ENCODE data around the gene DPP6. TPM values are rescaled to one million over a fixed set of nuclear protein-coding genes. Genes with fewer than 3 reads are reported as not detected.

The DPP6 gene
- total RNA-seq, 4 donors from 2014 or later, result 0.94 to 1.9 TPM; not detected in 2

DNA sequence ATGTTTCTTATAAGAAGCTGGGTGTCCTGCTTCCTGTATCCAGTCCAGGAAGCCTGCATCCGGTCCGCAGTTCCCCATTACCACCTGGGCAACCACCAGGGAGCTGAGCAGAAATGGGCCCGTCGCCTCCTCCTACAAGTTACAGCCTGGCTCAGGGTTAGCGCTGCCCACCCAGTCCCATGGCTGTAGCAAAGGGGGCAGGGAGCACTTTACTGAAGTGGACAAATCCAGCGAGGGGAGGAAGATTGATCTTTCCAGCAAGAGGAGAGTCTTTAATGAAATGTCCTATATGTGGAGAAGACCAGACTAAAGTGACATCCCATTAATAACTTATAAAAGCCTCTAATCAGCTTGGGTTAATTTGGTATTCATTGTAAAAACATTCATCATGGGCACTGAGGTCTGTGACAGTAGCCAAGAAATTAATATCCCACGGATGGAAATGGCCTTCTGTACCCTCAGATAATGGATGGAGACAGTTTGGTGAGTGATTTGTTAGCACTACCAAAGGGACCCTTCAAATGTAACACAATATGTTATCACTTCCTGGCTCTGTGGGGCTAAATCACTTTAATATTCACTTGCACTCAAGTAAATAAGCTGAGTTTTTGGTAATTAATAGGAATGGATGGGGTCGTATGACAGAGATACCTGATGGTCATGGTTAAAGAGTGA is 627.3 kb downstream of the DPP6 start:
- in situ Hi-C loops (cut with MboI; ENCODE audit: low sequenced_read_pairs in 4 of 4), result no loop called here
- intact Hi-C loops (cut with DNase I; ENCODE audit: low total_unique reads), result no loop called here
- no peak for ATAC-seq
- H3K36me3 ChIP-seq, result no peaks in the 10 kb centered on the region
- TF ChIP-seq CTCF (IDR thresholded peaks at IDR 0.05 in 4 of 5, conservative IDR thresholded peaks at IDR 0.05 in 1 of 5), result no peak
- TF ChIP-seq POLR2A (IDR thresholded peaks at IDR 0.05), result no peak
- no peak overlapping the region for H3K27ac ChIP-seq
- no peaks in the 10 kb centered on the region for H3K9me3 ChIP-seq
- H3K4me3 ChIP-seq, result no peak overlapping the region
- H3K4me1 ChIP-seq, result no peaks in the 10 kb centered on the region
- DNase-seq, result no peak
- no peaks in the 10 kb centered on the region for H3K27me3 ChIP-seq

GRCh38 chr7:154680894-154681659 is 628.9 kb downstream of the DPP6 start:
- ATAC-seq, result no peak
- no peak overlapping the region for H3K4me3 ChIP-seq
- H3K36me3 ChIP-seq, result no peaks in the 10 kb centered on the region
- no peaks in the 10 kb centered on the region for H3K4me1 ChIP-seq
- intact Hi-C loops (cut with DNase I; ENCODE audit: low total_unique reads) (no loop called here), in situ Hi-C loops (cut with MboI; ENCODE audit: low sequenced_read_pairs in 4 of 4) (no loop called here)
- no peaks in the 10 kb centered on the region for H3K9me3 ChIP-seq
- no peaks in the 10 kb centered on the region for H3K27me3 ChIP-seq
- TF ChIP-seq POLR2A (IDR thresholded peaks at IDR 0.05), result no peak
- no peak for TF ChIP-seq CTCF (IDR thresholded peaks at IDR 0.05 in 4 of 5, conservative IDR thresholded peaks at IDR 0.05 in 1 of 5)
- no peak overlapping the region for H3K27ac ChIP-seq
- no peak for DNase-seq

GRCh38 chr7:154682003-154682402 is 629.8 kb downstream of the DPP6 start:
- intact Hi-C loops (cut with DNase I; ENCODE audit: low total_unique reads) (no loop called here), in situ Hi-C loops (cut with MboI; ENCODE audit: low sequenced_read_pairs in 4 of 4) (no loop called here)
- ATAC-seq (no peak), DNase-seq (no peak)
- TF ChIP-seq CTCF (IDR thresholded peaks at IDR 0.05 in 4 of 5, conservative IDR thresholded peaks at IDR 0.05 in 1 of 5) (no peak), POLR2A (IDR thresholded peaks at IDR 0.05) (no peak)
- no peak overlapping the region for H3K4me3 ChIP-seq
- H3K36me3 ChIP-seq, result no peaks in the 10 kb centered on the region
- no peaks in the 10 kb centered on the region for H3K4me1 ChIP-seq
- H3K27ac ChIP-seq, result no peak overlapping the region
- H3K9me3 ChIP-seq, result no peaks in the 10 kb centered on the region
- H3K27me3 ChIP-seq, result no peaks in the 10 kb centered on the region

GRCh38 chr7:154684666-154685563 is 632.7 kb downstream of the DPP6 start:
- ATAC-seq (no peak), DNase-seq (no peak)
- no peaks in the 10 kb centered on the region for H3K9me3 ChIP-seq
- in situ Hi-C loops (cut with MboI; ENCODE audit: low sequenced_read_pairs in 4 of 4), result no loop called here
- H3K27me3 ChIP-seq, result no peaks in the 10 kb centered on the region
- H3K36me3 ChIP-seq, result no peaks in the 10 kb centered on the region
- intact Hi-C loops (cut with DNase I; ENCODE audit: low total_unique reads), result no loop called here
- H3K4me3 ChIP-seq, result no peak overlapping the region
- TF ChIP-seq CTCF (IDR thresholded peaks at IDR 0.05 in 4 of 5, conservative IDR thresholded peaks at IDR 0.05 in 1 of 5) (no peak), POLR2A (IDR thresholded peaks at IDR 0.05) (no peak)
- no peak overlapping the region for H3K27ac ChIP-seq
- no peaks in the 10 kb centered on the region for H3K4me1 ChIP-seq
